Endothelial cell of umbilical vein (primary cell): ENCODE data around the gene MRTFA. TPM values are rescaled to one million over a fixed set of nuclear protein-coding genes. Genes with fewer than 3 reads are reported as not detected.

ENCODE experiments used
- BruUV-seq: library from RNA; stranded (reverse); fragments of 400-500 nt; replicated peaks from 2 replicates; lab custom pipeline; 2021; lab: Mats Ljungman, UMichigan
- CTCF ChIA-PET: fragments of 300-600, 350-600 bp; sonication (Branson Sonifier 250); formaldehyde crosslinking; loops from one replicate; lab custom pipeline; 2021; ENCODE audit warnings: antibody characterized with exemption, inconsistent platforms; lab: Charles Lee
- POLR2A ChIA-PET: fragments of 300-600, 350-600 bp; sonication (Branson Sonifier 250); formaldehyde crosslinking; loops from one replicate; lab custom pipeline; 2021; ENCODE audit warnings: antibody characterized with exemption, inconsistent platforms; lab: Charles Lee
- DNase-seq: peaks from one replicate; pipeline ENCODE4 v3.0.0-alpha.2; 2011; ENCODE audit warnings: low read depth, low spot score
- FAIRE-seq: peaks from 2 replicates; lab custom pipeline; 2011; peaks lifted over from hg19 to GRCh38; lab: Jason Lieb, UNC
- H2AFZ ChIP-seq: 2 replicates; pipeline ENCODE4 v1.6.0; 2012; ENCODE audit warnings: low read depth, low read length, control low read depth, inconsistent platforms
- H3K27ac ChIP-seq: 2 replicates; pipeline ENCODE4 v1.5.1; 2011; ENCODE audit warnings: low read depth, mild to moderate bottlenecking, control low read depth, low read length, moderate library complexity; ENCODE audit not compliant: insufficient read depth
- H3K27me3 ChIP-seq, 2 experiments: 2 replicates each; pipeline versions ENCODE4 v1.6.0 to v1.6.1; 2011; ENCODE audit warnings: low read length in 2 of 2, mixed read lengths in 1 of 2; ENCODE audit not compliant: control insufficient read depth in 2 of 2, insufficient read depth in 2 of 2
- H3K36me3 ChIP-seq, 2 experiments: 2 replicates in 1 of 2; 3 replicates in 1 of 2; pipeline ENCODE4 v1.5.1; 2011; ENCODE audit warnings: low read length in 2 of 2, mild to moderate bottlenecking in 1 of 2, moderate library complexity in 1 of 2; ENCODE audit not compliant: control insufficient read depth in 2 of 2, insufficient read depth in 2 of 2; ENCODE audit errors: extremely low read depth in 1 of 2
- H3K4me1 ChIP-seq: 3 replicates; pipeline ENCODE4 v1.5.1; 2011; ENCODE audit warnings: mild to moderate bottlenecking, low read length; ENCODE audit not compliant: control insufficient read depth, insufficient read depth; ENCODE audit errors: extremely low read depth
- H3K4me2 ChIP-seq: 2 replicates; pipeline ENCODE4 v1.6.1; 2011; ENCODE audit warnings: low read length, control low read depth, mixed read lengths; ENCODE audit not compliant: insufficient read depth
- H3K4me3 ChIP-seq, 3 experiments: fragments of 200-600 bp in 1 of 3; sonication (generic), shearing (Covaris generic) in 1 of 3; replicated peaks in 1 of 3; 2 replicates each; pipeline ENCODE4 v1.5.1; 2011 to 2016; ENCODE audit warnings: control low read depth in 3 of 3, low read length in 3 of 3, mild to moderate bottlenecking in 2 of 3, inconsistent platforms in 1 of 3, low read depth in 1 of 3, moderate library complexity in 1 of 3; ENCODE audit not compliant: insufficient read depth in 1 of 3
- H3K79me2 ChIP-seq: 2 replicates; pipeline ENCODE4 v1.6.0; 2012; ENCODE audit warnings: low read length, inconsistent platforms; ENCODE audit not compliant: control insufficient read depth, insufficient read depth
- H3K9ac ChIP-seq: replicated peaks from 2 replicates; pipeline ENCODE3; 2011; ENCODE audit warnings: low read length, control low read depth; ENCODE audit not compliant: insufficient read depth; ENCODE audit errors: extremely low read depth
- H3K9me1 ChIP-seq: replicated peaks from 3 replicates; pipeline ENCODE4 v1.6.0; 2011; ENCODE audit warnings: mild to moderate bottlenecking, low read length; ENCODE audit not compliant: control insufficient read depth, insufficient read depth; ENCODE audit errors: extremely low read depth
- H3K9me3 ChIP-seq: replicated peaks from 2 replicates; pipeline ENCODE4 v1.5.1; 2012; ENCODE audit warnings: low read length, inconsistent platforms; ENCODE audit not compliant: control insufficient read depth, insufficient read depth
- H4K20me1 ChIP-seq: replicated peaks from 2 replicates; pipeline ENCODE3; 2011; ENCODE audit warnings: mild to moderate bottlenecking, low read length; ENCODE audit not compliant: control insufficient read depth, insufficient read depth; ENCODE audit errors: extremely low read depth
- EZH2 ChIP-seq: IDR thresholded peaks from 2 replicates; pipeline ENCODE4 v1.6.1; 2012; ENCODE audit warnings: borderline replicate concordance, low read depth, mild to moderate bottlenecking, moderate library complexity, low read length, inconsistent platforms; ENCODE audit not compliant: severe bottlenecking
- FOS ChIP-seq: IDR thresholded peaks from 2 replicates; pipeline ENCODE4 v1.6.1; 2011; ENCODE audit warnings: mild to moderate bottlenecking, low read length, moderate library complexity, borderline replicate concordance; ENCODE audit not compliant: insufficient read depth
- GATA2 ChIP-seq: IDR thresholded peaks from 2 replicates; pipeline ENCODE4 v1.7.0; 2011; ENCODE audit warnings: low read depth, mild to moderate bottlenecking, moderate library complexity, mixed read lengths, low read length; ENCODE audit not compliant: insufficient read length, insufficient read depth
- JUN ChIP-seq: IDR thresholded peaks from 2 replicates; pipeline ENCODE4 v1.6.1; 2011; ENCODE audit warnings: borderline replicate concordance, low read depth; ENCODE audit not compliant: insufficient read length, insufficient read depth
- MYC ChIP-seq: IDR thresholded peaks from one replicate; pipeline ENCODE4 v1.6.1; 2011; ENCODE audit warnings: mild to moderate bottlenecking, low read depth, low read length
- POLR2A ChIP-seq: IDR thresholded peaks from 2 replicates; pipeline ENCODE4 v1.6.1; 2012; ENCODE audit warnings: low read depth, mild to moderate bottlenecking, control low read depth, low read length
- POLR2AphosphoS5 ChIP-seq: IDR thresholded peaks from 2 replicates; pipeline ENCODE4 v1.6.1; 2012; ENCODE audit warnings: low read depth, mild to moderate bottlenecking, control low read depth, low read length, moderate library complexity; ENCODE audit not compliant: insufficient read depth
- dilution Hi-C: fragments of 300-500 bp; cut with MboI; formaldehyde crosslinking; loops from one replicate; pipeline ENCODE4 v1.15.0; 2019; ENCODE audit warnings: low sequenced_read_pairs; ENCODE audit not compliant: extremely low pct_ligation_motif_present
- intact Hi-C: fragments of 100-400 bp; cut with micrococcal nuclease; formaldehyde crosslinking; loops from one replicate; pipeline ENCODE4 v1.10.0; 2022
- polyA plus RNA-seq, 4 experiments: library from polyadenylated mRNA; depleted of rRNA in 3 of 4; stranded (reverse) in 3 of 4; unstranded in 1 of 4; fragments of >200 nt; gene quantifications; 2 replicates each; pipeline versions ENCODE4 v1.2.1 to v1.2.3, GENCODE V29; 2011 to 2012; ENCODE audit warnings: missing spikeins in 1 of 4
- total RNA-seq: library from RNA; stranded (reverse); gene quantifications from 2 replicates; pipeline ENCODE4 v1.2.3, GENCODE V29; 2021
- TF ChIP-seq, protein P1 (sequence below): IDR thresholded peaks from 2 replicates; pipeline ENCODE4 v1.6.1; 2011; ENCODE audit not compliant: insufficient read depth, insufficient read length
- TF ChIP-seq, protein P2 (sequence below), 2 donors: IDR thresholded peaks; 1 replicate in 1 of 2; 2 replicates in 1 of 2; pipeline ENCODE4 v1.5.1; 2011; ENCODE audit warnings: low read length in 2 of 2, mild to moderate bottlenecking in 2 of 2, moderate library complexity in 2 of 2, control low read depth in 1 of 2, inconsistent platforms in 1 of 2, low read depth in 1 of 2; ENCODE audit not compliant: insufficient read depth in 1 of 2; ENCODE audit errors: extremely low read depth in 1 of 2

Gene MRTFA
- total and polyA plus RNA-seq, 2 donors (not counting 3 experiments of a cell fraction or from before 2014, with no cell fraction given) = 13.6 to 44.1 TPM

- H3K27ac ChIP-seq = no peak overlapping the region
- DNase-seq (no peak), FAIRE-seq (no peak)
- POLR2A ChIA-PET = no interaction called here
- H3K27me3 ChIP-seq = no peaks in the 10 kb centered on the region
- H2AFZ ChIP-seq = no peak overlapping the region
- H3K4me1 ChIP-seq = no peaks in the 10 kb centered on the region
- intact Hi-C loops (no loop called here), dilution Hi-C loops (no loop called here)
- BruUV-seq = no TSS peak
- H3K4me3 ChIP-seq = no peak overlapping the region
- H3K9me1 ChIP-seq = no peaks in the 10 kb centered on the region
- H3K79me2 ChIP-seq = no peaks in the 10 kb centered on the region
- H4K20me1 ChIP-seq = no peaks in the 10 kb centered on the region
- CTCF ChIA-PET = no interaction called here
- TF ChIP-seq, protein P1, sequence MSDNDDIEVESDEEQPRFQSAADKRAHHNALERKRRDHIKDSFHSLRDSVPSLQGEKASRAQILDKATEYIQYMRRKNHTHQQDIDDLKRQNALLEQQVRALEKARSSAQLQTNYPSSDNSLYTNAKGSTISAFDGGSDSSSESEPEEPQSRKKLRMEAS = no peak
- TF ChIP-seq GATA2 (no peak), MYC (no peak)
- H3K4me2 ChIP-seq = no peak overlapping the region
- H3K36me3 ChIP-seq = peaks cover 2 to 70% of the 10 kb centered on the region in 2 experiments
- H3K9me3 ChIP-seq = no peaks in the 10 kb centered on the region
- H3K9ac ChIP-seq = no peak overlapping the region
Observed at GRCh38 chr22:40421082-40421350, 215.5 kb downstream of the MRTFA start.

GRCh38 chr22:40420341-40421081 lies 216.0 kb downstream of the MRTFA start:
- H3K27me3 ChIP-seq = no peaks in the 10 kb centered on the region
- no peak overlapping the region for H2AFZ ChIP-seq
- no peak for DNase-seq
- intact Hi-C loops = no loop called here
- peaks cover 2 to 65% of the 10 kb centered on the region in 2 experiments for H3K36me3 ChIP-seq
- CTCF ChIA-PET = no interaction called here
- H3K9me1 ChIP-seq = no peaks in the 10 kb centered on the region
- H3K4me3 ChIP-seq = no peak overlapping the region
- H3K9ac ChIP-seq = no peak overlapping the region
- no peak overlapping the region for H3K4me2 ChIP-seq
- no peaks in the 10 kb centered on the region for H4K20me1 ChIP-seq
- TF ChIP-seq, protein P2, sequence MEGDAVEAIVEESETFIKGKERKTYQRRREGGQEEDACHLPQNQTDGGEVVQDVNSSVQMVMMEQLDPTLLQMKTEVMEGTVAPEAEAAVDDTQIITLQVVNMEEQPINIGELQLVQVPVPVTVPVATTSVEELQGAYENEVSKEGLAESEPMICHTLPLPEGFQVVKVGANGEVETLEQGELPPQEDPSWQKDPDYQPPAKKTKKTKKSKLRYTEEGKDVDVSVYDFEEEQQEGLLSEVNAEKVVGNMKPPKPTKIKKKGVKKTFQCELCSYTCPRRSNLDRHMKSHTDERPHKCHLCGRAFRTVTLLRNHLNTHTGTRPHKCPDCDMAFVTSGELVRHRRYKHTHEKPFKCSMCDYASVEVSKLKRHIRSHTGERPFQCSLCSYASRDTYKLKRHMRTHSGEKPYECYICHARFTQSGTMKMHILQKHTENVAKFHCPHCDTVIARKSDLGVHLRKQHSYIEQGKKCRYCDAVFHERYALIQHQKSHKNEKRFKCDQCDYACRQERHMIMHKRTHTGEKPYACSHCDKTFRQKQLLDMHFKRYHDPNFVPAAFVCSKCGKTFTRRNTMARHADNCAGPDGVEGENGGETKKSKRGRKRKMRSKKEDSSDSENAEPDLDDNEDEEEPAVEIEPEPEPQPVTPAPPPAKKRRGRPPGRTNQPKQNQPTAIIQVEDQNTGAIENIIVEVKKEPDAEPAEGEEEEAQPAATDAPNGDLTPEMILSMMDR (IDR thresholded peaks at IDR 0.05; ENCODE audit: extremely low read depth in 1 of 2, insufficient read depth in 1 of 2, low read depth in 1 of 2, low read length in 2 of 2) = no peak
- TF ChIP-seq MYC = no peak
- TF ChIP-seq JUN = no peak
- no peak for TF ChIP-seq FOS
- TF ChIP-seq POLR2A = no peak
- TF ChIP-seq, protein P1 = no peak
- TF ChIP-seq GATA2 = no peak
- no peak for TF ChIP-seq POLR2AphosphoS5
- TF ChIP-seq EZH2 = no peak
- no peak overlapping the region for H3K27ac ChIP-seq
- no peaks in the 10 kb centered on the region for H3K79me2 ChIP-seq
- H3K4me1 ChIP-seq = no peaks in the 10 kb centered on the region
- no peaks in the 10 kb centered on the region for H3K9me3 ChIP-seq
- dilution Hi-C loops = no loop called here
- no TSS peak for BruUV-seq
- POLR2A ChIA-PET = no interaction called here
- FAIRE-seq = no peak
